Cardiac muscle cell (in vitro differentiated cells and primary cell): ENCODE results near the gene TOP2A. TPM values are rescaled to one million over a fixed set of nuclear protein-coding genes. Genes with fewer than 3 reads are reported as not detected.
"Not testable (repeated sequence)": the region's sequence is repeated elsewhere in the genome, so short reads cannot be mapped to it uniquely, and the experiment has no call there.

Experiments used
- DNase-seq, 2 donors: peaks; one replicate each; pipeline versions ENCODE4 v3.0.0 to v3.0.0-alpha.2; 2010 to 2017; ENCODE audit warnings: low read depth in 1 of 2, low spot score in 1 of 2
- H3K27ac ChIP-seq: fragments of 200-600 bp; sonication (generic); 2 replicates; pipeline ENCODE4 v1.5.1; 2016
- H3K27me3 ChIP-seq: fragments of 200-600 bp; sonication (generic); 2 replicates; pipeline ENCODE4 v1.6.0; 2016; ENCODE audit warnings: control low read depth
- H3K36me3 ChIP-seq: fragments of 200-600 bp; sonication (generic); 2 replicates; pipeline ENCODE4 v1.5.1; 2016; ENCODE audit warnings: control low read depth
- H3K4me1 ChIP-seq: fragments of 200-600 bp; sonication (generic); 2 replicates; pipeline ENCODE4 v1.8.1; 2017; ENCODE audit warnings: low read depth, mild to moderate bottlenecking, mixed run types
- H3K4me3 ChIP-seq: fragments of 200-600 bp; sonication (generic); 2 replicates; pipeline ENCODE4 v1.5.1; 2016; ENCODE audit warnings: mild to moderate bottlenecking
- H3K9me3 ChIP-seq: fragments of 200-600 bp; sonication (generic); 2 replicates; pipeline ENCODE4 v1.5.1; 2017; ENCODE audit warnings: low read depth, mild to moderate bottlenecking, control low read depth
- CTCF ChIP-seq: IDR thresholded peaks from 2 replicates; pipeline ENCODE4 v1.5.1; 2012; ENCODE audit warnings: low read depth, mild to moderate bottlenecking, low read length
- polyA plus RNA-seq: library from polyadenylated mRNA; unstranded; fragments of >200 nt; fragmentation: Nextera tagmentation; extraction: Ambion mirVana; gene quantifications from 2 replicates; pipeline ENCODE4 v1.2.1, GENCODE V29; 2016
- total RNA-seq: library from RNA; depleted of rRNA; stranded (reverse); fragments of >200 nt; gene quantifications from 2 replicates; pipeline ENCODE4 v1.2.3, GENCODE V29; 2016

TOP2A gene
- total and polyA plus RNA-seq, 2 experiments from 2014 or later = 21.7 to 127 TPM

- Histone ChIP-seq H3K9me3 (no peaks in the 10 kb centered on the region), H3K27ac (peak overlapping the region; percentile 54), H3K27me3 (no peaks in the 10 kb centered on the region), H3K4me3 (peak overlapping the region; percentile 38), H3K4me1 (no peaks in the 10 kb centered on the region), H3K36me3 (no peaks in the 10 kb centered on the region)
- no peak for TF ChIP-seq CTCF
- no peak for DNase-seq
Measured at GRCh38 chr17:40418428-40418706, 671 bp upstream of the TOP2A start.

GRCh38 chr17:40417258-40417608 is 463 bp downstream of the TOP2A start:
- peak; percentile 5 for TF ChIP-seq CTCF
- Histone ChIP-seq H3K9me3 (no peaks in the 10 kb centered on the region), H3K36me3 (peaks cover 3% of the 10 kb centered on the region), H3K27ac (peak overlapping the region; percentile 63), H3K4me1 (no peaks in the 10 kb centered on the region), H3K27me3 (no peaks in the 10 kb centered on the region), H3K4me3 (peak overlapping the region; percentile 87)
- peak in 1 of 2 donors; percentile 49 for DNase-seq

DNA sequence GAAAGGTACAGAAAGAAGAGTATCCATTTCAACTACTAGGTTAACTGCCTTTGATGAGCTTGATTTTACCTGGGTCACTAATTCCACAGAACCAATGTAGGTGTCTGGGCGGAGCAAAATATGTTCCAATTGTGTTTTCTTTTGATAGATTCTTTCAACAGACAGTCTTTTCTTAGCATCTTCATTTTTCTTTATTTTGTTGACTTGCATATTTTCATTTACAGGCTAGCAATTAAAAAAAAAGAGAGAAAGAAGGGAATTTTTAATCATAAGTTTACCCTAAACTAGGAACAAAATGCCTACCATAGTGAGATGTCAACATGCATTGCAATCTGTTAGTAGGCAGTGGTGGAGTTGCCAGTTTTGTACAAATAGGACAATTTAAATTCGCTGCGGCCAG is 1.0 kb downstream of the TOP2A start:
- Histone ChIP-seq H3K9me3 (no peaks in the 10 kb centered on the region), H3K27me3 (no peaks in the 10 kb centered on the region), H3K4me1 (no peaks in the 10 kb centered on the region), H3K27ac (no peak overlapping the region), H3K36me3 (peaks cover 9% of the 10 kb centered on the region), H3K4me3 (peak overlapping the region; percentile 87)
- TF ChIP-seq CTCF = no peak
- no peak for DNase-seq

- Histone ChIP-seq H3K9me3 (no peaks in the 10 kb centered on the region), H3K27ac (no peak overlapping the region), H3K36me3 (peaks cover 15% of the 10 kb centered on the region), H3K4me3 (peak overlapping the region; percentile 87), H3K4me1 (no peaks in the 10 kb centered on the region), H3K27me3 (no peaks in the 10 kb centered on the region)
- TF ChIP-seq CTCF = peak; percentile 67
- DNase-seq = peak; percentile 36 to 65
Measured at GRCh38 chr17:40415390-40415789, 2.3 kb downstream of the TOP2A start.

- DNase-seq, H3K4me1 ChIP-seq, H3K27ac ChIP-seq, H3K27me3 ChIP-seq, H3K9me3 ChIP-seq, H3K4me3 ChIP-seq: not testable (repeated sequence)
- peaks cover 19% of the 10 kb centered on the region for H3K36me3 ChIP-seq
Measured at GRCh38 chr17:40414312-40414711, 3.4 kb downstream of the TOP2A start.

DNA sequence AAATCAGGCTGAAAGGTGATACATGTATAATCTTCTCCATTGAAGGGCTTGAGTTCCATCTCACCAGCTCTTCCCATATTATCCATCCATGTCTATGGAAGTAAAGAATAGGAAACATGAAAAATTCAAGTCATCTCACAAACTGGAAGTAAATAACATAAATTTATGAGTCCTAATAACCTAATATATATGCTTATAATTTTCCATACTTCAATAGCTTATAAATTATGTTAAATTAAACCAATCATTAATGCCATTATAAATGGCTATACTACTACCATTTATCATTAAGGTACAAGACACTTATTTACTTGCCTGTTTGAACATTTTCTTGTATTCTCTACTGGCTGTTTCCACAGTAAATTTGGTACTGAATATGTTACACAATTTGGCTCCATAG is 4.8 kb downstream of the TOP2A start:
- Histone ChIP-seq H3K36me3 (peaks cover 19% of the 10 kb centered on the region), H3K27ac (no peak overlapping the region), H3K4me3 (no peak overlapping the region), H3K27me3 (no peaks in the 10 kb centered on the region), H3K4me1 (no peaks in the 10 kb centered on the region), H3K9me3 (no peaks in the 10 kb centered on the region)
- no peak for DNase-seq
- no peak for TF ChIP-seq CTCF
